ENCODE results near the gene MADCAM1. TPM values are rescaled to one million over a fixed set of nuclear protein-coding genes. Genes with fewer than 3 reads are reported as not detected.

MADCAM1 gene
- total RNA-seq, 2 experiments from 2014 or later: 0.69 to 2.0 TPM

- intact Hi-C loops (cut with micrococcal nuclease; ENCODE audit: unreplicated experiment): no loop called here
- DNase-seq (ENCODE audit: low spot score): no peak
- Histone ChIP-seq H3K4me3 (ENCODE audit: low read depth, low read length, poor library complexity, severe bottlenecking) (no peak overlapping the region), H3K36me3 (ENCODE audit: insufficient read depth, low read length) (no peaks in the 10 kb centered on the region), H3K4me2 (ENCODE audit: low read length) (no peak overlapping the region), H3K4me1 (ENCODE audit: insufficient read depth, low read length, poor library complexity, severe bottlenecking) (no peaks in the 10 kb centered on the region), H3K9me3 (ENCODE audit: low read length) (no peaks in the 10 kb centered on the region), H3K79me2 (ENCODE audit: insufficient read depth, low read depth, low read length) (no peaks in the 10 kb centered on the region), H3K27ac (ENCODE audit: low read depth, low read length, poor library complexity, severe bottlenecking) (no peak overlapping the region), H4K20me1 (ENCODE audit: insufficient read depth, low read length) (no peaks in the 10 kb centered on the region), H2AFZ (ENCODE audit: low read length) (no peak overlapping the region), H3K9me2 (ENCODE audit: insufficient read depth, low read length) (no peaks in the 10 kb centered on the region)
- no TSS peak for BruUV-seq (replicated peaks)
- no peak for TF ChIP-seq EZH2phosphoT487 (IDR thresholded peaks at IDR 0.05; ENCODE audit: borderline replicate concordance, low read depth, low read length)
- no peak for TF ChIP-seq CTCF (conservative IDR thresholded peaks at IDR 0.05; ENCODE audit: low read length)
- ChIA-PET CTCF (ENCODE audit: unreplicated experiment) (no interaction called here), POLR2A (no interaction called here)
Observed at GRCh38 chr19:465056-465816, 31.1 kb upstream of the MADCAM1 start.

GRCh38 chr19:467554-467953 lies 28.7 kb upstream of the MADCAM1 start:
- Histone ChIP-seq H3K4me2 (ENCODE audit: low read length) (no peak overlapping the region), H3K36me3 (ENCODE audit: insufficient read depth, low read length) (no peaks in the 10 kb centered on the region), H3K4me1 (ENCODE audit: insufficient read depth, low read length, poor library complexity, severe bottlenecking) (no peaks in the 10 kb centered on the region), H3K9me3 (ENCODE audit: low read length) (no peaks in the 10 kb centered on the region), H3K27ac (ENCODE audit: low read depth, low read length, poor library complexity, severe bottlenecking) (no peak overlapping the region), H2AFZ (ENCODE audit: low read length) (no peak overlapping the region), H3K4me3 (ENCODE audit: low read depth, low read length, poor library complexity, severe bottlenecking) (no peak overlapping the region), H3K79me2 (ENCODE audit: insufficient read depth, low read depth, low read length) (no peaks in the 10 kb centered on the region), H3K9me2 (ENCODE audit: insufficient read depth, low read length) (no peaks in the 10 kb centered on the region), H4K20me1 (ENCODE audit: insufficient read depth, low read length) (no peaks in the 10 kb centered on the region)
- DNase-seq (ENCODE audit: low spot score): no peak
- intact Hi-C loops (cut with micrococcal nuclease; ENCODE audit: unreplicated experiment): no loop called here
- ChIA-PET CTCF (ENCODE audit: unreplicated experiment) (no interaction called here), POLR2A (no interaction called here)
- TF ChIP-seq EZH2phosphoT487 (IDR thresholded peaks at IDR 0.05; ENCODE audit: borderline replicate concordance, low read depth, low read length) (no peak), CTCF (conservative IDR thresholded peaks at IDR 0.05; ENCODE audit: low read length) (no peak)
- no TSS peak for BruUV-seq (replicated peaks)

GRCh38 chr19:468587-469256 lies 27.6 kb upstream of the MADCAM1 start:
- no peaks in the 10 kb centered on the region for H3K79me2 ChIP-seq (ENCODE audit: insufficient read depth, low read depth, low read length)
- BruUV-seq (replicated peaks): no TSS peak
- H4K20me1 ChIP-seq (ENCODE audit: insufficient read depth, low read length): no peaks in the 10 kb centered on the region
- no peaks in the 10 kb centered on the region for H3K9me2 ChIP-seq (ENCODE audit: insufficient read depth, low read length)
- CTCF ChIA-PET (ENCODE audit: unreplicated experiment): no interaction called here
- DNase-seq (ENCODE audit: low spot score): no peak
- no peak overlapping the region for H2AFZ ChIP-seq (ENCODE audit: low read length)
- TF ChIP-seq EZH2phosphoT487 (IDR thresholded peaks at IDR 0.05; ENCODE audit: borderline replicate concordance, low read depth, low read length) (no peak), CTCF (conservative IDR thresholded peaks at IDR 0.05; ENCODE audit: low read length) (no peak)
- intact Hi-C loops (cut with micrococcal nuclease; ENCODE audit: unreplicated experiment): no loop called here
- H3K27ac ChIP-seq (ENCODE audit: low read depth, low read length, poor library complexity, severe bottlenecking): no peak overlapping the region
- POLR2A ChIA-PET: no interaction called here
- no peaks in the 10 kb centered on the region for H3K9me3 ChIP-seq (ENCODE audit: low read length)
- H3K4me3 ChIP-seq (ENCODE audit: low read depth, low read length, poor library complexity, severe bottlenecking): no peak overlapping the region
- no peaks in the 10 kb centered on the region for H3K4me1 ChIP-seq (ENCODE audit: insufficient read depth, low read length, poor library complexity, severe bottlenecking)
- no peaks in the 10 kb centered on the region for H3K36me3 ChIP-seq (ENCODE audit: insufficient read depth, low read length)
- no peak overlapping the region for H3K4me2 ChIP-seq (ENCODE audit: low read length)

Measured in OCI-LY7 (cell line).